ENCODE measurements around the gene NF2.
A peak's percentile ranks its signal among the peaks of the same experiment; 100 is the strongest.

NF2 gene

DNA sequence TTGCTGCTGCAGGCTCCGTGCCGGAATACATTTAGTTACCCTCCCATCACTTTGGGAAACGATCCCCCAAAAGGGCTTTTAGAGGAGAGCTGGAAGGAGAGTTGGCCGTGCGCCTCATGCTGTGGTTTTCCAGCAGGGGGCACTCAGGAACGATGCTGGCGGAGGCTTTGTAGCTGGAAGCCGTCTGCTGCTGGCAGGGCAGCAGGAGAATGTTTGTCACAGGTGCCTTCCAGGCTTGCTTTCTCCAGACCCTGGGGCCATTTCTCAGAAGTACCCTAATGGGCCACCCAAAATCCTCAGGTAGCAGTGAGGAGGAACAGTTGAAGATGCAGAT is 86.4 kb downstream of the NF2 start:
- Histone ChIP-seq H4K20me1 (ENCODE audit: control insufficient read depth, insufficient read depth, low read depth, low read length) (no peaks in the 10 kb centered on the region), H3K27ac (ENCODE audit: low read depth, low read length) (no peak overlapping the region), H3K4me2 (ENCODE audit: low read length) (no peak overlapping the region), H3K4me3 (ENCODE audit: low read length) (no peak overlapping the region), H3K27me3 (ENCODE audit: control insufficient read depth, low read length) (no peaks in the 10 kb centered on the region), H3K9me2 (replicated peaks; ENCODE audit: control insufficient read depth, low read length) (no peaks in the 10 kb centered on the region), H3K4me1 (ENCODE audit: control insufficient read depth, low read length) (no peaks in the 10 kb centered on the region), H3K36me3 (ENCODE audit: control insufficient read depth, low read length) (peaks cover 1% of the 10 kb centered on the region; the same call in 1 of the 2 replicates), H3K79me2 (ENCODE audit: control insufficient read depth, low read length) (no peaks in the 10 kb centered on the region), H3K9me3 (ENCODE audit: control insufficient read depth, insufficient read depth, low read length) (no peaks in the 10 kb centered on the region), H3F3A (ENCODE audit: control insufficient read depth, insufficient read depth) (no peaks in the 10 kb centered on the region)
- no peak for TF ChIP-seq EZH2phosphoT487 (IDR thresholded peaks at IDR 0.05; ENCODE audit: borderline replicate concordance, low read length)
- peak; percentile 79 for TF ChIP-seq CTCF (IDR thresholded peaks at IDR 0.05; ENCODE audit: low read depth, low read length, poor library complexity, severe bottlenecking)

GRCh38 chr22:29690476-29690875 is 87.0 kb downstream of the NF2 start:
- no peak overlapping the region for H3K4me3 ChIP-seq (ENCODE audit: low read length)
- H3K27ac ChIP-seq (ENCODE audit: low read depth, low read length) = no peak overlapping the region
- no peak overlapping the region for H3K4me2 ChIP-seq (ENCODE audit: low read length)
- H4K20me1 ChIP-seq (ENCODE audit: control insufficient read depth, insufficient read depth, low read depth, low read length) = no peaks in the 10 kb centered on the region
- H3K4me1 ChIP-seq (ENCODE audit: control insufficient read depth, low read length) = no peaks in the 10 kb centered on the region
- no peaks in the 10 kb centered on the region for H3K9me2 ChIP-seq (replicated peaks; ENCODE audit: control insufficient read depth, low read length)
- TF ChIP-seq EZH2phosphoT487 (IDR thresholded peaks at IDR 0.05; ENCODE audit: borderline replicate concordance, low read length) (no peak), CTCF (IDR thresholded peaks at IDR 0.05; ENCODE audit: low read depth, low read length, poor library complexity, severe bottlenecking) (no peak)
- H3K27me3 ChIP-seq (ENCODE audit: control insufficient read depth, low read length) = no peaks in the 10 kb centered on the region
- H3K79me2 ChIP-seq (ENCODE audit: control insufficient read depth, low read length) = no peaks in the 10 kb centered on the region
- no peaks in the 10 kb centered on the region for H3F3A ChIP-seq (ENCODE audit: control insufficient read depth, insufficient read depth)
- no peaks in the 10 kb centered on the region for H3K9me3 ChIP-seq (ENCODE audit: control insufficient read depth, insufficient read depth, low read length)
- no peaks in the 10 kb centered on the region; the same call in 1 of the 2 replicates for H3K36me3 ChIP-seq (ENCODE audit: control insufficient read depth, low read length)

DNA sequence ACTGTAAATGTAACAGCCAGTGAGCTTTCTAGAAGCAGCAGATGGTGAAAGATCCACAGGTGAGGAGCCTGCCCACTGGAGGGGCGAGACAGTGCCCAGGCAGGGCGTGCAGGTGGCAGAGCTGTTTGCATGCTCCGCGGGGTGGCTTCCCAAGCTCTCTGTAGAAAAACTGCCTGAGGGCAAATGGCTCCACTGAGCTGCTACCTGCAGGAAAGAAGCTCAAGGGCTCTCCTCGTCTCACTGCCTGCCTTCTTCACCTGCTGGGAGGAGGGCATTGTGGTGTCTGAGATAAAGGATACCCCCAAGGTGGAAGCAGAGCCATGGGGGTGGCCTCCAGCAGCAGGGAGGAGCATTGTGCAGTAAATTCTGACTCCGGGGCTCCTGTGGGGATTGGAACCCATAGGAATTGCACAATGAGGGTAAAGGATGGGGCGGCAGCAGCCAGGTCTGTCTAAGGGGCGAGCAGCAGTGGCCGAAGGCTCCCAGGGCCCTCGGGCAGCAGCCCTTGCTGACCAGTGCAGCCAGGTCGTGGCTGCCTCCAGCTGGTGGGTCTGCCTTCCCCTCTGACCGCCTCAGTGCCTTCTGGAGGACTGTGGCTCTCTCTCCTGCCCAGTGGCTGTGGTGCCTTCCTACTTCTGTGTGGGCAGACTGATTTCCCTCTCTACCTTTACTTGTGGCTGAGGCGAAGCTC is 88.3 kb downstream of the NF2 start:
- Histone ChIP-seq H3K79me2 (ENCODE audit: control insufficient read depth, low read length) (no peaks in the 10 kb centered on the region), H3F3A (ENCODE audit: control insufficient read depth, insufficient read depth) (no peaks in the 10 kb centered on the region), H3K4me3 (ENCODE audit: low read length) (no peak overlapping the region), H3K36me3 (ENCODE audit: control insufficient read depth, low read length) (no peaks in the 10 kb centered on the region; the same call in 1 of the 2 replicates), H4K20me1 (ENCODE audit: control insufficient read depth, insufficient read depth, low read depth, low read length) (no peaks in the 10 kb centered on the region), H3K9me3 (ENCODE audit: control insufficient read depth, insufficient read depth, low read length) (no peaks in the 10 kb centered on the region), H3K27ac (ENCODE audit: low read depth, low read length) (no peak overlapping the region), H3K9me2 (replicated peaks; ENCODE audit: control insufficient read depth, low read length) (no peaks in the 10 kb centered on the region), H3K4me2 (ENCODE audit: low read length) (no peak overlapping the region), H3K4me1 (ENCODE audit: control insufficient read depth, low read length) (no peaks in the 10 kb centered on the region), H3K27me3 (ENCODE audit: control insufficient read depth, low read length) (no peaks in the 10 kb centered on the region)
- TF ChIP-seq EZH2phosphoT487 (IDR thresholded peaks at IDR 0.05; ENCODE audit: borderline replicate concordance, low read length) = no peak
- no peak for TF ChIP-seq CTCF (IDR thresholded peaks at IDR 0.05; ENCODE audit: low read depth, low read length, poor library complexity, severe bottlenecking)
